HG03095 (cell line): ENCODE results near the gene PRKG1.
"Not testable (repeated sequence)": the region's sequence is repeated elsewhere in the genome, so short reads cannot be mapped to it uniquely, and the experiment has no call there.

Experiments used
- ATAC-seq: cut with Tn5 transposase; IDR thresholded peaks from one replicate; pipeline ENCODE4 v1.9.1; 2021; ENCODE audit warnings: moderate library complexity; ENCODE audit not compliant: unreplicated experiment

PRKG1 gene

GRCh38 chr10:52221923-52222322 lies 1147.6 kb downstream of the PRKG1 start:
- no peak for ATAC-seq

GRCh38 chr10:52226197-52226847 lies 1152.0 kb downstream of the PRKG1 start:
- no peak for ATAC-seq

DNA sequence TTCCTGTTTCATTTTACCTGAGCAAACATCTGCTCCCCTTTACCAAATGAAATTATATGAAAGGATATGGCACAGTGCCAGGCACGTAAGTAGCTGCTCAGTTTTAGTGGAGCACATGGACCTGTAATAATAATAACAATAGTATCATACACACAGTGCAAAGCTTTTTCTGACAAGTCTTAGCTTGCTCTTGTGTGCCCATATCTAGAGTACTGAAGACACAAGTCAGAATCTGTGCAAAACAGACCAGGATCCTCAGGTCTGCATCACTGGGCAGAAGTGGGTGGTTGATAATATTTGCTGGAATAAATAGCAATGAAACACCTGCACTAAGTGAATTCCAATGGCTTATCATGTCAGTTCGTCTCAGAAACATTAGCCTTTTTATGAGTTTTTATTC lies 1154.3 kb downstream of the PRKG1 start:
- ATAC-seq = no peak

GRCh38 chr10:52229291-52229931 lies 1155.1 kb downstream of the PRKG1 start:
- no peak for ATAC-seq

DNA sequence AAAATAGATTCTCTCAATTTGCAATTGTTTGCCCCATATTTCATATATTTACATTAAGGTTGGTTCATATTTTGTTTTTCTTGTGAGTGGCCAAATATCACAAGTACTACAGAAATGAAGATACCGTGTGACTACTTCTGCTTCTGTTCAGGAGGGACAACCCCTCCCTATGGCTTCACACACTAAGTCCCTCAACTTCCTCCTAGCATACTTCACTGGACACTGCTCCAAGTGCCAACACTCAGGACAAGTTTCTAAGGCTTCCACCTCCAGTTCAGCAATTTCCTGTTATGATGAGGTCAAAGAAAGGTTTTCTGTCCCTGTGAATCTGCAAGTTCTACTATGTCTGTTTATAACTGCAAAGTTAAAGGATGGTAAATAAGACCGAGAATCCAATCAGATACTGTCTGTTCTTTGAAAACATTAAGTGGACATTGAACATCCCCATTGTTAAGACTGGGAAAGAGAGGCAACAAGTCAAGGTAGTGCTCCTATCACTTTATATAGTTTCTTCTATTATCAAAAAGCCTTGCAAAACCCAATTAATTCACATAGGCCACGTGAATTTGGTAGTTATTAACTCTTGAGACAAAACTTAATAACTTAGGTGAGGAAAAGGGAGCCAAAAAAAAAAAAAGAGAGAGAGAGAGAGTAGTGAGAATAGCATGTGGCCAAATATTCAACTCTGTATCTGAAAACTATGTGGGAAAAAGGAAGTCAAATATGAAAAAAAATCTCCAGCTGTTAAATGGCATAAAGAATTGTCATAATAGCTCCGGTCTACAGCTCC lies 1158.5 kb downstream of the PRKG1 start:
- peak; percentile 98 for ATAC-seq

DNA sequence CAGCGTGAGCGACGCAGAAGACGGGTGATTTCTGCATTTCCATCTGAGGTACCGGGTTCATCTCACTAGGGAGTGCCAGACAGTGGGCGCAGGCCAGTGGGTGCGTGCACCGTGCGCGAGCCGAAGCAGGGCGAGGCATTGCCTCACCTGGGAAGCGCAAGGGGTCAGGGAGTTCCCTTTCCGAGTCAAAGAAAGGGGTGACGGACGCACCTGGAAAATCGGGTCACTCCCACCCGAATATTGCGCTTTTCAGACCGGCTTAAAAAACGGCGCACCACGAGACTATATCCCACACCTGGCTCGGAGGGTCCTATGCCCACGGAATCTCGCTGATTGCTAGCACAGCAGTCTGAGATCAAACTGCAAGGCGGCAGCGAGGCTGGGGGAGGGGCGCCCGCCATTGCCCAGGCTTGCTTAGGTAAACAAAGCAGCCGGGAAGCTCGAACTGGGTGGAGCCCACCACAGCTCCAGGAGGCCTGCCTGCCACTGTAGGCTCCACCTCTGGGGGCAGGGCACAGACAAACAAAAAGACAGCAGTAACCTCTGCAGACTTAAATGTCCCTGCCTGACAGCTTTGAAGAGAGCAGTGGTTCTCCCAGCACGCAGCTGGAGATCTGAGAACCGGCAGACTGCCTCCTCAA lies 1159.2 kb downstream of the PRKG1 start:
- not testable (repeated sequence) for ATAC-seq

- no peak for ATAC-seq
Measured at GRCh38 chr10:52239771-52240170, 1165.5 kb downstream of the PRKG1 start.

DNA sequence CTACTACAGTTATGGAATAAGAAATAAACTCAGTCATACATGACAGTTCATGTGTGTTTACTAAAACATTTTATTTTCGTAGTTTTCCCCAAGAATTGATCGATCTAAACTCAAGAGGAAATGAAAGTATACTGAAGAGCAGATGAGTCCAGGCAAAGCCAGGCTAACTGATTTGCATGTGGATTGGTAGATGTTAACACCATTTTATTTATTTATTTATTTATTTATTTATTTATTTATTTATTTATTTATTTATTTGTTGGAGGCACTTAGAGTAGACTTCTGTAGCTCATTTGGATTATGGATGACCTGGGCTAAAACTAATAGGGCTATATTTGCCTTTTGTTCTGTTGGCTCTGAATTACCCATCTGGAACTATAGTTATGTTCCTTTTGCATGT lies 1171.3 kb downstream of the PRKG1 start:
- no peak for ATAC-seq

DNA sequence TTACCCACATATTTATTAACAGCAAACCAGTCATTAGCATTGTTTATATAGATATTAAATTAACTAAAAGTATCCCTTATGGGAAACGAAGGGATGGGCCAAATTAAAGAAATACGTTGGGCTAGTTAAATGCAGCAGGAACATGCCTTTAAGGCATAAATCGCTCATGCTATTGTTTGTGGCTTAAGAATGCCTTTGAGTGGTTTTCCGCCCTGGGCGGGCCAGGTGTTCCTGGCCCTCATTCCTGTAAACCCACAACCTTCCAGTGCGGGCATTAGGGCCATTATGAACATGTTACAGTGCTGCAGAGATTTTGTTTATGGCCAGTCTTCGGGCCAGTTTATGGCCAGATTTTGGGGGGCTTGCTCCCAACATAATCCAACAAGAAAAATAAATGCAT lies 1173.6 kb downstream of the PRKG1 start:
- not testable (repeated sequence) for ATAC-seq

DNA sequence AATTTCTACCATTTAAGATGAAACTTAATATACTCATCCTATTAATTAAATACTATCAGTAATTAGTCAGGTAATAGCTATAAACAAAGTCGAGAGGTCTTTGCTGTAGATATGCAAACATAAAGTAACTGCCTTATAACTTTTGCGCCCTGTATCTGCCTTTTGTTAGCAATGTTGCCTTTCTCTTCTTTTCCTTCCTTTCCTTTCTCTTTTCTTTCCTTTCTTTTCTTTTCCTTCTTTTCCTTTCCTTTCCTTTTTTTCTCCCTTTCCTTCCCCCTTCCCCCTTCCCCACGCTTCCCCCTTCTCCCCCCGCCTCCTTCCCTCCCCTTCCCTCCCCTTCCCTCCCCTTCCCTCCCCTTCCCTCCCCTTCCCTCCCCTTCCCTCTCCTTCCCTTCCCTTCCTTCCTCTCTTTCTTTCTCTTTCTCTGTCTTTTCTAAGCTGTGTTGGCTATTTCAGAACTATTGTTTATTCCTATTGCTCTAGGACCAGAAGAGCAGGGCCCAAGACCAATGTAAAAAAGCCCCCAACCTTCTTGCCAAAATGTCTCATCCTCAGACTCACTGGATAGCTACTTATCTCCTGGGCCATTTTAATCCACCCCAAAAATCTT lies 1174.5 kb downstream of the PRKG1 start:
- ATAC-seq = no peak

DNA sequence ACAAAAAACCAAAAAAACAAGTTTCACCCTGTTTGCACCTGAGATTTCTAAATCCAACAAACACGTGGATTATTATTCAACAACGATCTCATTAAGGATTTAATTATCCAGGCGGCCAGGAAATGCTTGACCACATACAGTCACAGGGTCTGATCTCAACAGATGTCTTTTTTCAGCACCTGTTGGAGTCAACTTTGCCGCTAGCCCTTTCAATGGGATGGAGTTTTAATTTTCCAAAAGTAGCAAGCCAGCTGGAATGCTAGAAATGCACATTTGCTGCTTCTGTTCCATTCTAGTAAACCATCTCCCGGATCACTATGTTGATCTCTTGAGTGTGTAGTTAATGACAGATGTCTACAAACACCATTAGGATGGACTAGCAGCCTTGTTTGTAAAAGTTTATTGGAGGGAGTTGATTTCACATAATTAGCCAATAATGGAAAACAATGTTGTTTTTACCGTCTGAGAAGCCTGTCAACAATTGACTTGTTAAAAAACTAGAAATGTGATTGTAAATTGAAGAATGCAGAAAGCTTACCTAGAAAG lies 1175.6 kb downstream of the PRKG1 start:
- no peak for ATAC-seq

DNA sequence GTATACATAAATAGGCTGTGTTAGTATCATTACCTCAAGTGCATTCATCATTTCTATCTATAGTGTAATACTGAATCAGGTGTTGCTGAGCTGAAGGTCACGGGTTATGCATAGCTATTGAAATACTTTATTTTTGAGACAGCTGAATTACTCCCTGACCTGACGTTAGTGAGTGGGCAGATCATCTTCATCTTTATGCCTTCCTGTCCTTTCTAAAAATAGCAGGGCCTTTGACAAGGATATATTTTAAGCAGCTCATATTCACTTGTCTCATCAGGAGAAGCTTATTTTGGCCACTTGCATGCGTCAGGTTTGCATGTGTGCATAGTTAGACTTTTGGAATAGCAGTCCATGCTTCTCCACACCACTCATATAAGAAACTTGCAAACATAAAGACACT lies 1176.2 kb downstream of the PRKG1 start:
- ATAC-seq = no peak

- ATAC-seq = no peak
Measured at GRCh38 chr10:52252307-52252706, 1178.0 kb downstream of the PRKG1 start.

GRCh38 chr10:52256832-52257691 lies 1182.8 kb downstream of the PRKG1 start:
- peak; percentile 100 for ATAC-seq

DNA sequence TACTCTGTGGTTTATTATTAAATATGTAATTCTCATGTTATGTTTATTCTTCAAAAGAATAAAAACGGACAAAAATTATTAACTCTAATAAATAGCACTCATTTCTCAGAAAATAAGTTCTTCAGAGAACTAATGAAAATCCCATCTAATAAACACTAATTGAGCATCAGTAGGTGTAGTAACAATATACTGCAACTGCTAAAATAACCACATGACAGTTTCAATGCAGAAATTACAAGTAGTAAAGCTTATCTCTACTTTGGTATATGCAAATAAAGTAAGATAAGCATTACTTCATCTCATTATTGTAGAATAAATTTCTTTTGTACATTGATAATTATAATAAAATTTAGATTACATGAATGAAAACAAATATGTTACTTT lies 1183.4 kb downstream of the PRKG1 start:
- ATAC-seq = peak; percentile 74

DNA sequence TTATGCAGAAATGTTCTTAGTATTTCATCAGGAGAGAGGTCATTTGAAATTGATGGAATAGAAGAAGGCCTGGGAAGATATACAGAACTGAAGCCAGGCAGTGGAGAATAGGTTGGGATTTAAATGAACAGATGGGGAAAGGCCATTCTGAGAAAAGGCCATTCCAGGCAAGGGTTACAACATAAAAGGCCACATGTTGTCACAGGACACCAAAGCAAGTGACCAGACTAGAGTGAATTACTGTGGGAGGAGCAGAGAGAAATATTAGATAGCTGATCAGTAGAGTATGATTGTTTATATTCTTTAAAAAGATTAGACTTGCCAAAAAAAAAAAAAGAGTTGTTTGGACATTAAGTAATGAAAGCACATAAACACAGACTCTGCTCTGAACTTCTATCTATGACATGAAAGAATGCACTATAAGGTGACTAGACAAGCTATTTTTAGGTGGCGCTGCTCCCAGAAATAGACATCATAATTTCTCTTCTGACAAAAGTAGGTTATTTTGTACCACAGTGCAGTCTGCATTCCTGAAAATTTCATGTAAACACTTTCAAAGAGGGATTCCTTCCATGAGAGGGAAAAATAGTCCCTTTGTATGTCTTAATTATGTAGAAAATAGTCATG lies 1184.6 kb downstream of the PRKG1 start:
- no peak for ATAC-seq

DNA sequence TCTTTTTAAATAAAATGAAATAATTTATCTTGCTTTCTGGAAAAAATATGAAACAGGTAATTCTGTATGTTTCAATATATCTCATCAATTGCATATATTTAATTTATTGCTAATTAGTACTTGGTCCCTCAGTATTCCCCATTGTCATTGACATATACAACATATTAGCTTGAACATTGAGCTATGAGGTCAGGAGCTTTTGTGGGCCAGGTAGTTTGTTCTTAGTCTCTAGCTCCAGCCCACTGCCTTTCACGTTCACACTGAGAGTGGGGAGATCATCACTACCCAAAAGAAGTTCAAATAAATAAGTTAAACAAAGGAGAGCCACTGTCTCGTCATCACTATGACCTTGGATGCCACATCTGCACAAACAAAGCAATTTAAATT lies 1185.1 kb downstream of the PRKG1 start:
- ATAC-seq = no peak

DNA sequence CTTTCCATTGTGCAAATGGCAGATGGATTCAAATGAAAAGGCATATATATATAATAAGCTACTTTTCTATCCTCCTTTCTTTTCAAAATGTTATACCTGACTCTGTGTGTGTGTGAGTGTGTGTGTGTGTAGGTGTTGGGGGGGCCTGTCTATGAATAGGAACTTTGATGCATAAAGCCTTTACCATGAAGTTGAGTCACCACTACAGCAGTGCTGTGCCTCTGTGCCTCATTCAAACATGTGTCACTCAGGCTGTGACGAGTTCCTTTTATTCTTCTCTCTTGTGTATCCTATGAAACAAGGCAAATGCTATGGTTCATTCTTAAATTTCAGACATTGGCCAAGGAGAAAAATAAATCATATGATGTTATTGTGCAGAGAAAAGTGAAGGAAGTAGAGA lies 1187.1 kb downstream of the PRKG1 start:
- no peak for ATAC-seq

- no peak for ATAC-seq
Measured at GRCh38 chr10:52265131-52265926, 1191.0 kb downstream of the PRKG1 start.
